GM21360 (cell line): ENCODE results near the gene AHDC1.
"Not testable (repeated sequence)": the region's sequence is repeated elsewhere in the genome, so short reads cannot be mapped to it uniquely, and the experiment has no call there.

Source experiments
- ATAC-seq: cut with Tn5 transposase; IDR thresholded peaks from one replicate; pipeline ENCODE4 v1.9.1; 2021; ENCODE audit warnings: mild to moderate bottlenecking, moderate library complexity; ENCODE audit not compliant: unreplicated experiment

AHDC1 gene

GRCh38 chr1:27603681-27604578 is at the start of gene AHDC1:
TSS of gene AHDC1 (minus strand) at chr1:27604144. CDS start at chr1:27552115, 52,029 bp downstream.
- no peak for ATAC-seq

- no peak for ATAC-seq
Observed at GRCh38 chr1:27652111-27652864, 48.3 kb upstream of the AHDC1 start.

- ATAC-seq: no peak
Observed at GRCh38 chr1:27650539-27651175, 46.7 kb upstream of the AHDC1 start.

GRCh38 chr1:27650171-27650538 is 46.2 kb upstream of the AHDC1 start:
- no peak for ATAC-seq

GRCh38 chr1:27649306-27649635 is 45.3 kb upstream of the AHDC1 start:
- ATAC-seq: no peak

GRCh38 chr1:27648602-27649305 is 44.8 kb upstream of the AHDC1 start:
- ATAC-seq: no peak

GRCh38 chr1:27647328-27647727 is 43.4 kb upstream of the AHDC1 start:
- ATAC-seq: no peak

- no peak for ATAC-seq
Observed at GRCh38 chr1:27646676-27647075, 42.7 kb upstream of the AHDC1 start.

- ATAC-seq: no peak
Observed at GRCh38 chr1:27645071-27645415, 41.1 kb upstream of the AHDC1 start.

GRCh38 chr1:27644369-27645070 is 40.6 kb upstream of the AHDC1 start:
- ATAC-seq: no peak

GRCh38 chr1:27643600-27644368 is 39.8 kb upstream of the AHDC1 start:
- no peak for ATAC-seq

GRCh38 chr1:27640514-27640913 is 36.6 kb upstream of the AHDC1 start:
- ATAC-seq: not testable (repeated sequence)

GRCh38 chr1:27638805-27639204 is 34.9 kb upstream of the AHDC1 start:
- no peak for ATAC-seq

- no peak for ATAC-seq
Observed at GRCh38 chr1:27638047-27638734, 34.2 kb upstream of the AHDC1 start.

GRCh38 chr1:27635396-27636142 is 31.6 kb upstream of the AHDC1 start:
- ATAC-seq: no peak

- no peak for ATAC-seq
Observed at GRCh38 chr1:27634985-27635367, 31.0 kb upstream of the AHDC1 start, which contains the start of gene FGR. TSS of gene FGR (minus strand) at chr1:27635185. CDS start at chr1:27623916, 11,269 bp downstream.

GRCh38 chr1:27634177-27634984 is 30.4 kb upstream of the AHDC1 start:
- ATAC-seq: no peak
